Body of pancreas (tissue), 4 donors: ENCODE results near the gene KDR. TPM values are rescaled to one million over a fixed set of nuclear protein-coding genes. Genes with fewer than 3 reads are reported as not detected.

Source experiments
- ATAC-seq: fragments of 150-250 bp; one replicate; pipeline ENCODE4 v1.9.1; 2016
- DNase-seq, 4 donors: peaks; one replicate each; pipeline ENCODE4 v3.0.0-alpha.2; 2019
- H3K27ac ChIP-seq, 4 donors: fragments of 200-600 bp; sonication (generic); 1 replicate in 3 of 4; 2 replicates in 1 of 4; pipeline versions ENCODE4 v1.5.1 to v1.6.1; 2016 to 2019; ENCODE audit warnings: mild to moderate bottlenecking in 1 of 4, mixed read lengths in 1 of 4, moderate library complexity in 1 of 4
- H3K27me3 ChIP-seq, 2 donors: fragments of 200-600 bp; sonication (generic); one replicate each; pipeline ENCODE4 v1.6.0; 2016; ENCODE audit warnings: mild to moderate bottlenecking in 1 of 2
- H3K36me3 ChIP-seq, 2 donors: fragments of 200-600 bp; sonication (generic); replicated peaks in 1 of 2; 2 replicates each; pipeline ENCODE4 v1.5.1; 2016; ENCODE audit warnings: low read depth in 2 of 2; ENCODE audit not compliant: insufficient read depth in 1 of 2
- H3K4me1 ChIP-seq: fragments of 200-600 bp; sonication (generic); one replicate; pipeline ENCODE4 v1.6.0; 2016
- H3K4me3 ChIP-seq, 2 donors: fragments of 200-600 bp; sonication (generic); 1 replicate in 1 of 2; 2 replicates in 1 of 2; pipeline ENCODE4 v1.5.1; 2016 to 2019
- H3K9me3 ChIP-seq, 3 donors: fragments of 200-600 bp; sonication (generic); 1 replicate in 2 of 3; 2 replicates in 1 of 3; pipeline ENCODE4 v1.5.1; 2016
- CTCF ChIP-seq, 7 experiments: fragments of 450-650 bp in 4 of 7; fragments of 200-600 bp in 3 of 7; sonication (generic) in 3 of 7; IDR thresholded peaks; one replicate each; pipeline ENCODE4 v1.5.1; 2016 to 2019; ENCODE audit warnings: antibody characterized with exemption in 7 of 7
- POLR2A ChIP-seq, 3 donors: fragments of 450-650 bp; IDR thresholded peaks; one replicate each; pipeline ENCODE4 v1.6.1; 2016; ENCODE audit warnings: antibody characterized with exemption in 3 of 3, mild to moderate bottlenecking in 2 of 3
- WGBS, 2 donors: methylation state at CpG; one replicate each; pipeline ENCODE4 v1.1.5; 2017; 5-methylcytosine and 5-hydroxymethylcytosine counted together
- intact Hi-C: fragments of 100-400 bp; cut with DNase I; formaldehyde crosslinking; loops from one replicate; pipeline ENCODE4 v1.15.1; 2023
- small RNA-seq: library from RNA; depleted of rRNA; stranded (forward); fragments of <200 nt; gene quantifications from one replicate; pipeline ENCODE3, GENCODE V24; 2016
- total RNA-seq, 2 donors: library from RNA; depleted of rRNA; stranded (reverse); fragments of >200 nt; gene quantifications; one replicate each; pipeline ENCODE4 v1.1.0, GENCODE V29; 2016

KDR gene
- total RNA-seq, 2 donors from 2014 or later: 12.9 to 14.5 TPM

- no peaks in the 10 kb centered on the region for H3K36me3 ChIP-seq
- peaks cover 11% of the 10 kb centered on the region for H3K4me1 ChIP-seq
- no peaks in the 10 kb centered on the region for H3K27me3 ChIP-seq
- DNase-seq (no peak), ATAC-seq (no peak)
- no peak for TF ChIP-seq CTCF (IDR thresholded peaks at IDR 0.05)
- no peak for TF ChIP-seq POLR2A (IDR thresholded peaks at IDR 0.05)
- 52 to 58% methylated on average over 1 of the region's 1 CpG for WGBS, 2 donors
- no peak overlapping the region for H3K4me3 ChIP-seq
- H3K27ac ChIP-seq: no peak overlapping the region
- no peaks in the 10 kb centered on the region for H3K9me3 ChIP-seq
- intact Hi-C loops: no loop called here
These were observed 96.1 kb downstream of the KDR start for GRCh38 chr4:55029321-55029720.

Small RNAs within 50 kb of the gene (small RNA-seq; reads per million reads assigned to genes)
- gene RN7SL424P (not detected), gene RNU6-410P (not detected)

Other genes starting within 250 kb of the KDR start
- 10 to 100 TPM in 1 of 2 donors, 1 to 10 TPM in 1; 6.7 to 11.5 TPM for gene SRD5A3, start 220.6 kb upstream of the KDR start, total RNA-seq